GM23248 (cell line): ENCODE measurements around the gene CD300LG. TPM values are rescaled to one million over a fixed set of nuclear protein-coding genes. Genes with fewer than 3 reads are reported as not detected.
"Not testable (repeated sequence)": the region's sequence is repeated elsewhere in the genome, so short reads cannot be mapped to it uniquely, and the experiment has no call there.

Experiments
- DNase-seq: peaks from one replicate; pipeline ENCODE4 v3.0.0-alpha.2; 2015
- H2AFZ ChIP-seq: fragments of 200-600 bp; sonication (generic); 2 replicates; pipeline ENCODE4 v1.6.1; 2016; ENCODE audit warnings: antibody characterized with exemption
- H3F3A ChIP-seq: fragments of 200-600 bp; sonication (generic); 2 replicates; pipeline ENCODE4 v1.6.1; 2016; ENCODE audit warnings: mild to moderate bottlenecking, antibody characterized with exemption, mixed run types; ENCODE audit not compliant: insufficient read depth
- H3K27ac ChIP-seq: fragments of 200-600 bp; sonication (generic); 2 replicates; pipeline ENCODE4 v1.5.1; 2016; ENCODE audit warnings: mild to moderate bottlenecking
- H3K27me3 ChIP-seq: fragments of 200-600 bp; sonication (generic); replicated peaks from 2 replicates; pipeline ENCODE4 v1.6.1; 2016; ENCODE audit warnings: mild to moderate bottlenecking; ENCODE audit not compliant: insufficient read depth
- H3K36me3 ChIP-seq: fragments of 200-600 bp; sonication (generic); 2 replicates; pipeline ENCODE4 v1.6.1; 2016; ENCODE audit warnings: low read depth, mild to moderate bottlenecking
- H3K4me1 ChIP-seq: fragments of 200-600 bp; sonication (generic); 2 replicates; pipeline ENCODE4 v1.6.1; 2016; ENCODE audit warnings: mild to moderate bottlenecking; ENCODE audit not compliant: insufficient read depth
- H3K4me2 ChIP-seq: fragments of 200-600 bp; sonication (generic); one replicate; pipeline ENCODE4 v1.6.1; 2016; ENCODE audit warnings: mild to moderate bottlenecking; ENCODE audit not compliant: unreplicated experiment
- H3K4me3 ChIP-seq: fragments of 200-600 bp; sonication (generic); 2 replicates; pipeline ENCODE4 v1.5.1; 2016; ENCODE audit warnings: mild to moderate bottlenecking
- H3K79me2 ChIP-seq: fragments of 200-600 bp; sonication (generic); 2 replicates; pipeline ENCODE4 v1.6.1; 2016; ENCODE audit warnings: mild to moderate bottlenecking; ENCODE audit not compliant: insufficient read depth
- H3K9ac ChIP-seq: fragments of 200-600 bp; sonication (generic); 2 replicates; pipeline ENCODE4 v1.6.1; 2016; ENCODE audit warnings: mild to moderate bottlenecking
- H3K9me2 ChIP-seq: fragments of 200-600 bp; sonication (generic); 2 replicates; pipeline ENCODE4 v1.6.1; 2016; ENCODE audit warnings: mixed run types, mild to moderate bottlenecking, moderate library complexity; ENCODE audit not compliant: insufficient read depth
- H3K9me3 ChIP-seq: fragments of 200-600 bp; sonication (generic); one replicate; pipeline ENCODE4 v1.6.1; 2017; ENCODE audit warnings: low read depth
- H4K20me1 ChIP-seq: fragments of 200-600 bp; sonication (generic); 2 replicates; pipeline ENCODE4 v1.6.0; 2016; ENCODE audit not compliant: insufficient read depth
- EZH2 ChIP-seq: fragments of 200-600 bp; sonication (generic); IDR thresholded peaks from 2 replicates; pipeline ENCODE4 v1.6.1; 2018; ENCODE audit warnings: antibody characterized with exemption, mild to moderate bottlenecking; ENCODE audit not compliant: insufficient read depth, poor library complexity, severe bottlenecking
- EZH2phosphoT487 ChIP-seq: fragments of 200-600 bp; sonication (generic); IDR thresholded peaks from 2 replicates; pipeline ENCODE4 v1.6.1; 2018; ENCODE audit warnings: antibody characterized with exemption, moderate library complexity, mild to moderate bottlenecking, low read depth; ENCODE audit not compliant: insufficient read depth
- WGBS, 2 experiments: methylation state at CpG; one replicate each; pipeline ENCODE4 v1.1.6; 2015 to 2017; ENCODE audit warnings: low lambda C conversion rate in 2 of 2, low coverage in 1 of 2; ENCODE audit errors: missing lambda C conversion rate in 2 of 2; 5-methylcytosine and 5-hydroxymethylcytosine counted together
- in situ Hi-C: fragments of 300-500 bp; cut with MboI; formaldehyde crosslinking; loops from 2 replicates; pipeline ENCODE4 v1.15.0; 2020
- polyA plus RNA-seq: library from polyadenylated mRNA; unstranded; fragments of >200 nt; fragmentation: Nextera tagmentation; extraction: Ambion mirVana; gene quantifications from 2 replicates; pipeline ENCODE4 v1.2.1, GENCODE V29; 2016
- total RNA-seq: library from RNA; depleted of rRNA; stranded (reverse); fragments of >200 nt; shearing (Covaris generic); gene quantifications from 2 replicates; pipeline ENCODE4 v1.2.3, GENCODE V29; 2014

Gene CD300LG
- total and polyA plus RNA-seq, 2 experiments from 2014 or later, result not detected

- H3K36me3 ChIP-seq, result no peaks in the 10 kb centered on the region
- TF ChIP-seq EZH2 (no peak), EZH2phosphoT487 (no peak)
- no peak for DNase-seq
- H3K27ac ChIP-seq, result no peak overlapping the region
- no peak overlapping the region for H3K4me3 ChIP-seq
- H3K27me3 ChIP-seq, result peaks cover 50% of the 10 kb centered on the region
- H4K20me1 ChIP-seq, result no peaks in the 10 kb centered on the region
- no peak overlapping the region for H3K9ac ChIP-seq
- H3K9me3 ChIP-seq, result no peaks in the 10 kb centered on the region
- H3F3A ChIP-seq, result no peaks in the 10 kb centered on the region
- no peak overlapping the region for H3K4me2 ChIP-seq
- H3K9me2 ChIP-seq, result no peaks in the 10 kb centered on the region
- in situ Hi-C loops, result no loop called here
- H3K79me2 ChIP-seq, result no peaks in the 10 kb centered on the region
- 40 to 45% methylated on average over 9 of the region's 9 CpGs for WGBS, 2 experiments
- no peak overlapping the region for H2AFZ ChIP-seq
- no peaks in the 10 kb centered on the region for H3K4me1 ChIP-seq
Measured at GRCh38 chr17:43860927-43861622, 14.1 kb downstream of the CD300LG start.

GRCh38 chr17:43861960-43862359 is 15.0 kb downstream of the CD300LG start:
- Histone ChIP-seq H3K4me1 (no peaks in the 10 kb centered on the region), H3K27me3 (peaks cover 50% of the 10 kb centered on the region), H3K9me3 (no peaks in the 10 kb centered on the region), H4K20me1 (no peaks in the 10 kb centered on the region), H3K4me2 (no peak overlapping the region), H3K36me3 (no peaks in the 10 kb centered on the region), H3K9me2 (no peaks in the 10 kb centered on the region), H3K9ac (no peak overlapping the region), H3K27ac (no peak overlapping the region), H3F3A (no peaks in the 10 kb centered on the region), H2AFZ (no peak overlapping the region), H3K4me3 (no peak overlapping the region), H3K79me2 (no peaks in the 10 kb centered on the region)
- 68 to 79% methylated on average over 9 of the region's 9 CpGs for WGBS, 2 experiments
- no peak for DNase-seq
- in situ Hi-C loops, result no loop called here
- no peak for TF ChIP-seq EZH2
- TF ChIP-seq EZH2phosphoT487, result no peak

- TF ChIP-seq EZH2phosphoT487 (no peak), EZH2 (no peak)
- Histone ChIP-seq H3K4me3 (no peak overlapping the region), H3K4me1 (no peaks in the 10 kb centered on the region), H3K9ac (no peak overlapping the region), H3K4me2 (no peak overlapping the region), H3K9me3 (no peaks in the 10 kb centered on the region), H3K9me2 (no peaks in the 10 kb centered on the region), H2AFZ (no peak overlapping the region), H3K36me3 (no peaks in the 10 kb centered on the region), H4K20me1 (no peaks in the 10 kb centered on the region), H3F3A (no peaks in the 10 kb centered on the region), H3K27ac (no peak overlapping the region), H3K79me2 (no peaks in the 10 kb centered on the region), H3K27me3 (peaks cover 52% of the 10 kb centered on the region)
- no peak for DNase-seq
- 48 to 59% methylated on average over 4 of the region's 4 CpGs for WGBS, 2 experiments
- in situ Hi-C loops, result no loop called here
Measured at GRCh38 chr17:43864161-43864984, 17.4 kb downstream of the CD300LG start.

- Histone ChIP-seq H3F3A (no peaks in the 10 kb centered on the region), H3K4me3 (no peak overlapping the region), H3K9me2 (no peaks in the 10 kb centered on the region), H3K79me2 (no peaks in the 10 kb centered on the region), H3K9me3 (no peaks in the 10 kb centered on the region), H3K4me1 (no peaks in the 10 kb centered on the region), H2AFZ (no peak overlapping the region), H4K20me1 (no peaks in the 10 kb centered on the region), H3K4me2 (no peak overlapping the region), H3K27ac (no peak overlapping the region), H3K36me3 (no peaks in the 10 kb centered on the region), H3K9ac (no peak overlapping the region), H3K27me3 (peaks cover 49% of the 10 kb centered on the region)
- no peak for TF ChIP-seq EZH2phosphoT487
- TF ChIP-seq EZH2, result no peak
- WGBS, 2 experiments, result 71 to 76% methylated on average over 10 of the region's 10 CpGs
- DNase-seq, result no peak
- in situ Hi-C loops, result no loop called here
Measured at GRCh38 chr17:43868226-43868994, 21.4 kb downstream of the CD300LG start.

GRCh38 chr17:43869031-43869430 is 22.1 kb downstream of the CD300LG start:
- DNase-seq, H3K79me2 ChIP-seq, H3F3A ChIP-seq, H4K20me1 ChIP-seq, H3K9ac ChIP-seq, H2AFZ ChIP-seq, H3K4me1 ChIP-seq, H3K36me3 ChIP-seq, in situ Hi-C loops, H3K4me3 ChIP-seq, H3K27ac ChIP-seq, H3K9me3 ChIP-seq, H3K4me2 ChIP-seq, H3K9me2 ChIP-seq: not testable (repeated sequence)
- peaks cover 42% of the 10 kb centered on the region for H3K27me3 ChIP-seq
- 39 to 44% methylated on average over 6 of the region's 6 CpGs for WGBS, 2 experiments
